Mesendoderm (in vitro differentiated cells): ENCODE measurements around the gene SNRPA1.

Source experiments
- DNase-seq: peaks from one replicate; pipeline ENCODE4 v3.0.0; 2013
- H2AK5ac ChIP-seq: 2 replicates; pipeline ENCODE4 v1.6.1; 2013; ENCODE audit warnings: low read length, inconsistent platforms
- H2BK120ac ChIP-seq: 2 replicates; pipeline ENCODE4 v1.6.1; 2013; ENCODE audit warnings: low read depth, mild to moderate bottlenecking, low read length, moderate library complexity, mixed read lengths
- H2BK15ac ChIP-seq: replicated peaks from 2 replicates; pipeline ENCODE4 v1.6.1; 2013; ENCODE audit warnings: low read depth, mild to moderate bottlenecking, moderate library complexity
- H2BK5ac ChIP-seq: 2 replicates; pipeline ENCODE4 v1.6.1; 2013; ENCODE audit warnings: low read length, inconsistent platforms
- H3K18ac ChIP-seq: 2 replicates; pipeline ENCODE4 v1.6.1; 2013; ENCODE audit warnings: mild to moderate bottlenecking, low read length, mixed read lengths
- H3K23ac ChIP-seq: one replicate; pipeline ENCODE4 v1.6.1; 2013; ENCODE audit warnings: low read length
- H3K27ac ChIP-seq: 2 replicates; pipeline ENCODE4 v1.5.1; 2013; ENCODE audit warnings: low read depth, mild to moderate bottlenecking, inconsistent platforms, low read length, moderate library complexity
- H3K27me3 ChIP-seq: 2 replicates; pipeline ENCODE4 v1.6.1; 2013; ENCODE audit warnings: low read length, control low read depth, mild to moderate bottlenecking, inconsistent platforms; ENCODE audit not compliant: insufficient read depth, poor library complexity
- H3K36me3 ChIP-seq: 2 replicates; pipeline ENCODE4 v1.6.1; 2013; ENCODE audit warnings: low read length, inconsistent platforms; ENCODE audit not compliant: control insufficient read depth, insufficient read depth
- H3K4ac ChIP-seq: one replicate; pipeline ENCODE4 v1.6.1; 2013; ENCODE audit warnings: low read depth, mild to moderate bottlenecking, low read length, moderate library complexity
- H3K4me1 ChIP-seq: 2 replicates; pipeline ENCODE4 v1.6.1; 2013; ENCODE audit warnings: low read depth, low read length, inconsistent platforms; ENCODE audit not compliant: control insufficient read depth
- H3K4me2 ChIP-seq: 2 replicates; pipeline ENCODE4 v1.6.1; 2013; ENCODE audit warnings: low read length
- H3K4me3 ChIP-seq: 2 replicates; pipeline ENCODE4 v1.5.1; 2013; ENCODE audit warnings: mild to moderate bottlenecking, low read length
- H3K56ac ChIP-seq: one replicate; pipeline ENCODE4 v1.6.1; 2013; ENCODE audit warnings: low read length
- H3K79me1 ChIP-seq: 2 replicates; pipeline ENCODE4 v1.6.1; 2013; ENCODE audit warnings: low read length, inconsistent platforms
- H3K79me2 ChIP-seq: 2 replicates; pipeline ENCODE4 v1.6.1; 2013; ENCODE audit warnings: mild to moderate bottlenecking, low read length; ENCODE audit not compliant: control insufficient read depth, insufficient read depth
- H3K9ac ChIP-seq: 2 replicates; pipeline ENCODE4 v1.6.1; 2013; ENCODE audit warnings: low read length, inconsistent platforms
- H4K5ac ChIP-seq: one replicate; pipeline ENCODE4 v1.6.1; 2013; ENCODE audit warnings: low read length
- H4K8ac ChIP-seq: one replicate; pipeline ENCODE4 v1.6.1; 2013; ENCODE audit warnings: low read depth, mild to moderate bottlenecking, control low read depth, low read length, moderate library complexity
- WGBS: extraction: QIAGEN DNeasy Blood & Tissue Kit; methylation state at CpG from one replicate; pipeline ENCODE4 v1.1.7; 2013; ENCODE audit warnings: low lambda C conversion rate, missing lambda C conversion rate; ENCODE audit not compliant: insufficient coverage; ENCODE audit errors: extremely low coverage; 5-methylcytosine and 5-hydroxymethylcytosine counted together

The SNRPA1 gene

DNA sequence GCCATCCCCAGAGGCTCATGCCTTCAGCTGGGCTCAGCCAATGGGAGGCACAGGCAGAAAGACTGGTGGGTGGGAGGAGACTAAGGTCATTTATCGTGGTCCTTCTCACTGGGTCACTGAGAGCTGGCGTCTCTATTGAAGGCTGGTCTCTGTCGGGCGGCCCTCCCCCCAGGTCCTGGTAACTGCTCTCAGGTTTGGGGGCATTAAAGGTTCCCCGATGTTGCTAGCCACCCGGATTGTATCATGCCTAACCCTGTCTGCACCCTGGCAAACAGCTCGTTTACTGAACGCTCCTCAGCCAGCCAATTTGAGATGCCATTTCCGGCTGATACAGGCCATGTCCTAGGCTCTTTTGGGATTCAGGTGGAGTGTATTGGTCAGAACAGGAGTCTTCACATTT, 28.3 kb downstream of the SNRPA1 start:
- Histone ChIP-seq H3K18ac (no peak overlapping the region), H3K36me3 (peaks cover 1% of the 10 kb centered on the region), H3K27ac (no peak overlapping the region), H3K79me1 (no peaks in the 10 kb centered on the region), H2AK5ac (no peak overlapping the region), H4K5ac (no peak overlapping the region), H3K27me3 (no peaks in the 10 kb centered on the region), H3K23ac (no peak overlapping the region), H3K4me2 (no peak overlapping the region), H3K56ac (no peak overlapping the region), H4K8ac (no peak overlapping the region), H3K4me3 (no peak overlapping the region), H2BK120ac (no peak overlapping the region), H3K9ac (no peak overlapping the region), H3K79me2 (no peaks in the 10 kb centered on the region), H3K4me1 (peaks cover 5% of the 10 kb centered on the region), H3K4ac (no peak overlapping the region), H2BK15ac (no peak overlapping the region), H2BK5ac (no peak overlapping the region)
- DNase-seq: no peak
- no CpG with 5 or more reads among the region's 9 CpGs for WGBS

DNA sequence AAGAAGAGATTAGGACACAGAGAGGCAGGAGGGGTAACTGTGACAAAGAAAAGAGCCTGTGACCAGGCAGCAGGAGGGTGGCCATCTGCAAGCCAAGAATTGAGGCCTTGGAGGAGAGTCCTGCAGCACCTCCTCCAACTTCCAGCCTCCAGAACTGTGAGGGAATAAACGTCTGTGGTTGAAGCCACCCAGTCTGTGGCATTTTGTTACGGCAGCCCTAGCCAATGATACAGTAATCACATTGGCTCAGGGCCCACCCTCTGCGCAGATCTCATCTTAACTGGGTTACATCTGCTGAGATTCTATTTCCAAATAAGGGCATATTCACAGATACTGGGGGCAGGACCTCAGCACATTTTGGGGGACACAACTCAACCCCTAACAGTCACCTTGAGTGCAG, 29.0 kb downstream of the SNRPA1 start:
- Histone ChIP-seq H3K4me3 (no peak overlapping the region), H3K4me2 (no peak overlapping the region), H3K18ac (no peak overlapping the region), H2BK15ac (no peak overlapping the region), H3K27me3 (no peaks in the 10 kb centered on the region), H3K79me1 (no peaks in the 10 kb centered on the region), H2AK5ac (no peak overlapping the region), H4K8ac (no peak overlapping the region), H3K79me2 (no peaks in the 10 kb centered on the region), H2BK120ac (no peak overlapping the region), H3K9ac (no peak overlapping the region), H3K36me3 (no peaks in the 10 kb centered on the region), H3K56ac (no peak overlapping the region), H3K27ac (no peak overlapping the region), H2BK5ac (no peak overlapping the region), H3K4me1 (peaks cover 5% of the 10 kb centered on the region), H3K4ac (no peak overlapping the region), H3K23ac (no peak overlapping the region), H4K5ac (no peak overlapping the region)
- no CpG with 5 or more reads among the region's 3 CpGs for WGBS
- DNase-seq: no peak

DNA sequence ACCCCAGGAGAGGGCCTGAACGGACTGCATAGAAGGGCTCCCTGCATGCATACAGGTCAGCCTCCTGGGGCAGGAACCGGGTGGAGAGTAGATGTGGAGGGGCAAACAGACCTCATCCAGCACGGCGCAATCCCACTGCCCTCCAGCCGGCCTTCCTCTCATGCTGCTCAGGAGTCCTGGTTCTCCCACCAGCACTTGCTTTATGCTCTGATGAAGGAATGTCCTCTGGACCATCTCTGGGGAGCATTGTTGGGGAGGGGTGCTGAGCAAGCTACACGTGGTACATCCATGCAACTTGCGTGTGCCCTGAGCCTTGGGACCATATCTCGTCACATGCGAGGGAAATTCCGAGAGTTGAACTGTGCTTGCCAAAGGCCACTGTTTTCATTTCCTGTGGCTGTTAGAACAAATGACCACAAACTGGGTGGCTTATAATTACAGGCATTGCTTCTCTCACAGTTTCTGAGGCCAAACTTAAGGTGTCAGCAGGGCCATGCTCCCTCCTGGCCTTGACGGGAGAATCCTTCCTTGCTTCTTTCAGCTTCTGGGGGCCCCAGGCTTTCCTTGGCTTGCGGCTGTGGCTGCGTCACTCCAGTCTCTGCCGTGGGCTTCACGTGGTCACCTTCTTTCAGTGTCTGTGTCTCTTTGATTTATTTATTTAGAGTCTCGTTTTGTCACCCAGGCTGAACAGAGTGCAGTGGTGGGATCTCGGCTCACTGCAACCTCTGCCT, 30.0 kb downstream of the SNRPA1 start:
- no peak overlapping the region for H3K4me3 ChIP-seq
- no peaks in the 10 kb centered on the region for H3K79me1 ChIP-seq
- no peaks in the 10 kb centered on the region for H3K36me3 ChIP-seq
- DNase-seq: no peak
- no peak overlapping the region for H2BK15ac ChIP-seq
- no peak overlapping the region for H2AK5ac ChIP-seq
- H3K9ac ChIP-seq: no peak overlapping the region
- no peak overlapping the region for H3K4ac ChIP-seq
- H3K4me2 ChIP-seq: no peak overlapping the region
- no CpG with 5 or more reads among the region's 17 CpGs for WGBS
- no peak overlapping the region for H2BK5ac ChIP-seq
- no peak overlapping the region for H3K27ac ChIP-seq
- H3K27me3 ChIP-seq: no peaks in the 10 kb centered on the region
- no peak overlapping the region for H4K5ac ChIP-seq
- no peak overlapping the region for H3K23ac ChIP-seq
- no peak overlapping the region for H4K8ac ChIP-seq
- H3K56ac ChIP-seq: no peak overlapping the region
- no peak overlapping the region for H3K18ac ChIP-seq
- peaks cover 5% of the 10 kb centered on the region for H3K4me1 ChIP-seq
- H2BK120ac ChIP-seq: no peak overlapping the region
- H3K79me2 ChIP-seq: no peaks in the 10 kb centered on the region

DNA sequence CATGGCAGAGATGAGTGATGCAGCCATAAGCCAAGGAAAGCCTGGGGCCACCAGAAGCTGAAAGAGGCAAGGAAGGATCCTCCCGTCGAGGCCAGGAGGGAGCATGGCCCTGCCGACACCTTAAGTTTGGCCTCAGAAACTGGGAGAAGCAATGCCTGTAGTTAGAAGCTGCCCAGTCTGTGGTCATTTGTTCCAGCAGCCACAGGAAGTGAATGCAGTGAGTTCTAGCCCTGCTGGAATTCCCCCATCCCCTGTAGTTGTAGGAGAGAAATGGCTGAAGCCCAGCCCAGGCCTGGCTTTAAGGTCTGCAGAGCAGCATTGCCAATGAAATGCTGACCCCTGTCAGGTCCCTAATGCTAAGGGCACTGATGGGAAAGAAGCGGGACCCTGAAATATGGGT, 31.0 kb downstream of the SNRPA1 start:
- Histone ChIP-seq H3K4me3 (no peak overlapping the region), H3K27me3 (no peaks in the 10 kb centered on the region), H2BK120ac (no peak overlapping the region), H3K4ac (no peak overlapping the region), H3K18ac (no peak overlapping the region), H2BK15ac (no peak overlapping the region), H3K9ac (no peak overlapping the region), H2AK5ac (no peak overlapping the region), H3K4me2 (no peak overlapping the region), H3K79me2 (no peaks in the 10 kb centered on the region), H4K5ac (no peak overlapping the region), H3K27ac (no peak overlapping the region), H3K4me1 (peaks cover 5% of the 10 kb centered on the region), H4K8ac (no peak overlapping the region), H2BK5ac (no peak overlapping the region), H3K36me3 (no peaks in the 10 kb centered on the region), H3K56ac (no peak overlapping the region), H3K79me1 (no peaks in the 10 kb centered on the region), H3K23ac (no peak overlapping the region)
- no CpG with 5 or more reads among the region's 4 CpGs for WGBS
- DNase-seq: no peak

DNA sequence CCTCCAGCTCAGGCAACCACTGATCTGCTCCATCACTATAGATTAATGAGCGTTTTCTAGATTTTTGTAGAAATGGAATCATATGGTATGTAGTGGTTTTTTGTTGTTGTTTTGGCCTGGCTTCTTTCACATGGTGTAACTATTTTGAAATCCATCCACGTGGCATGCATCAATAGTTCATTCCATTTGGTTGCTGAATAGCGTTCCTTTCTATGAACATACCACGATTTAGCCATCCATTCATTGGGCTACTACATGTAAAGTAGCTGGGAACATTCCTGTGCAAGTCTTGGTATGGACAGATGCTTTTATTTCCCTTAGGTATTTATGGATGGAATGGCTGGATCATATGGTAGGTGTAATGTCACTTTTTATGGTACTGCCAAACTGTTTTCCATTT, 32.5 kb downstream of the SNRPA1 start:
- Histone ChIP-seq H3K79me1 (no peaks in the 10 kb centered on the region), H3K27ac (no peak overlapping the region), H3K4me1 (peaks cover 5% of the 10 kb centered on the region), H3K4me3 (no peak overlapping the region), H3K9ac (no peak overlapping the region), H2AK5ac (no peak overlapping the region), H3K23ac (no peak overlapping the region), H3K27me3 (no peaks in the 10 kb centered on the region), H3K18ac (no peak overlapping the region), H3K79me2 (no peaks in the 10 kb centered on the region), H3K4ac (no peak overlapping the region), H3K56ac (no peak overlapping the region), H3K36me3 (no peaks in the 10 kb centered on the region), H2BK15ac (no peak overlapping the region), H4K5ac (no peak overlapping the region), H2BK5ac (no peak overlapping the region), H3K4me2 (no peak overlapping the region), H2BK120ac (no peak overlapping the region), H4K8ac (no peak overlapping the region)
- DNase-seq: no peak
- WGBS: no CpG with 5 or more reads among the region's 4 CpGs
